Spleen (tissue), 11 donors: Measurements from ENCODE around the gene HOXD11. TPM values are rescaled to one million over a fixed set of nuclear protein-coding genes. Genes with fewer than 3 reads are reported as not detected.

ENCODE experiments used
- DNase-seq: peaks from one replicate; pipeline ENCODE4 v3.0.0-alpha.2; 2020
- H3K27ac ChIP-seq, 8 donors: fragments of 200-600 bp; sonication (generic) in 7 of 8; 1 replicate in 4 of 8; 2 replicates in 4 of 8; pipeline versions ENCODE4 v1.5.0 to v1.8.0; 2016 to 2021; ENCODE audit warnings: inconsistent platforms in 4 of 8, mild to moderate bottlenecking in 4 of 8, moderate library complexity in 1 of 8
- H3K27me3 ChIP-seq, 7 donors: fragments of 200-600 bp; sonication (generic) in 6 of 7; replicated peaks in 1 of 7; 1 replicate in 4 of 7; 2 replicates in 3 of 7; pipeline versions ENCODE4 v1.5.0 to v1.8.0; 2016 to 2021; ENCODE audit warnings: inconsistent platforms in 3 of 7, mild to moderate bottlenecking in 1 of 7
- H3K36me3 ChIP-seq, 6 donors: fragments of 200-600 bp; sonication (generic) in 5 of 6; 1 replicate in 4 of 6; 2 replicates in 2 of 6; pipeline versions ENCODE4 v1.5.0 to v1.8.0; 2016 to 2021; ENCODE audit warnings: inconsistent platforms in 2 of 6
- H3K4me1 ChIP-seq, 6 donors: fragments of 200-600 bp; sonication (generic) in 5 of 6; 1 replicate in 3 of 6; 2 replicates in 3 of 6; pipeline versions ENCODE4 v1.5.0 to v1.8.0; 2016 to 2021; ENCODE audit warnings: inconsistent platforms in 3 of 6
- H3K4me3 ChIP-seq, 8 donors: fragments of 200-600 bp; sonication (generic) in 7 of 8; 1 replicate in 4 of 8; 2 replicates in 4 of 8; pipeline versions ENCODE4 v1.5.0 to v1.8.0; 2016 to 2021; ENCODE audit warnings: inconsistent platforms in 4 of 8, mild to moderate bottlenecking in 4 of 8, moderate library complexity in 2 of 8
- H3K9me3 ChIP-seq, 8 donors: fragments of 200-600 bp; sonication (generic) in 7 of 8; 1 replicate in 4 of 8; 2 replicates in 4 of 8; pipeline versions ENCODE4 v1.5.0 to v1.8.0; 2016 to 2021; ENCODE audit warnings: inconsistent platforms in 4 of 8
- POLR2A ChIP-seq, 3 donors: fragments of 450-650 bp; IDR thresholded peaks; one replicate each; pipeline ENCODE4 v1.5.1; 2017; ENCODE audit warnings: antibody characterized with exemption in 3 of 3, mild to moderate bottlenecking in 1 of 3
- POLR2AphosphoS5 ChIP-seq, 3 donors: sonication (generic); formaldehyde crosslinking; IDR thresholded peaks; one replicate each; pipeline ENCODE4 v1.5.1; 2017; ENCODE audit warnings: antibody characterized with exemption in 3 of 3
- WGBS, 5 donors: extraction: QIAGEN DNeasy Blood & Tissue Kit in 3 of 5; methylation state at CpG; one replicate each; pipeline versions ENCODE4 v1.1.5 to v1.1.7; 2013 to 2018; 5-methylcytosine and 5-hydroxymethylcytosine counted together
- intact Hi-C: fragments of 100-400 bp; cut with DNase I; formaldehyde crosslinking; loops from one replicate; pipeline ENCODE4 v1.15.0; 2023; ENCODE audit warnings: low total_unique reads
- polyA plus RNA-seq, 3 donors: library from polyadenylated mRNA; stranded (reverse); fragments of 200-250 nt; gene quantifications; one replicate each; pipeline ENCODE4 v1.2.1, GENCODE V29; 2013
- total RNA-seq, 7 donors: library from RNA; depleted of rRNA in 3 of 7; stranded (reverse); fragments of >200 nt in 3 of 7; fragmentation: NEBNext Ultra II Directional in 4 of 7; extraction: Animal tissue kit (Norgen Biotek cat#: 25700) in 4 of 7; gene quantifications; one replicate each; pipeline versions ENCODE4 v1.1.0 to v1.2.1, GENCODE V29; 2016 to 2021
- TF ChIP-seq, protein P1 (sequence below), 11 experiments: fragments of 200-600 bp in 7 of 11; fragments of 450-650 bp in 4 of 11; sonication (generic) in 4 of 11; IDR thresholded peaks in 8 of 11; conservative IDR thresholded peaks in 3 of 11; 1 replicate in 7 of 11; 2 replicates in 4 of 11; pipeline versions ENCODE4 v1.4.0 to v1.8.0; 2016 to 2021; ENCODE audit warnings: antibody characterized with exemption in 11 of 11, inconsistent platforms in 4 of 11, mild to moderate bottlenecking in 1 of 11
- donor health status: healthy with polysubstance abuse.
- donor health status: DM: no; HTN: no; CAD: no; lungs with moderate emphysema.
- donor health status: DM: no; HTN: no; CAD: no.
- donor health status: Bipolar disorder and iron deficiency.
- donor health status: healthy.
- donor health status: DM: no; HTN: no; CAD: no.
- donor health status: DM: yes; HTN: yes; CAD: no.

The HOXD11 gene
- total and polyA plus RNA-seq, 10 donors: not detected

GRCh38 chr2:176146101-176146500 lies 39.0 kb downstream of the HOXD11 start:
- H3K36me3 ChIP-seq: no peaks in the 10 kb centered on the region
- intact Hi-C loops: no loop called here
- no peak overlapping the region for H3K4me3 ChIP-seq
- no peaks in the 10 kb centered on the region for H3K9me3 ChIP-seq
- no peak for DNase-seq
- peaks cover 0 to 100% (median 49%) of the 10 kb centered on the region in 7 donors for H3K27me3 ChIP-seq
- WGBS, 5 donors: 21 to 46% (median 33%) methylated on average over 6 of the region's 6 CpGs
- no peak for TF ChIP-seq POLR2A (IDR thresholded peaks at IDR 0.05)
- TF ChIP-seq, protein P1, sequence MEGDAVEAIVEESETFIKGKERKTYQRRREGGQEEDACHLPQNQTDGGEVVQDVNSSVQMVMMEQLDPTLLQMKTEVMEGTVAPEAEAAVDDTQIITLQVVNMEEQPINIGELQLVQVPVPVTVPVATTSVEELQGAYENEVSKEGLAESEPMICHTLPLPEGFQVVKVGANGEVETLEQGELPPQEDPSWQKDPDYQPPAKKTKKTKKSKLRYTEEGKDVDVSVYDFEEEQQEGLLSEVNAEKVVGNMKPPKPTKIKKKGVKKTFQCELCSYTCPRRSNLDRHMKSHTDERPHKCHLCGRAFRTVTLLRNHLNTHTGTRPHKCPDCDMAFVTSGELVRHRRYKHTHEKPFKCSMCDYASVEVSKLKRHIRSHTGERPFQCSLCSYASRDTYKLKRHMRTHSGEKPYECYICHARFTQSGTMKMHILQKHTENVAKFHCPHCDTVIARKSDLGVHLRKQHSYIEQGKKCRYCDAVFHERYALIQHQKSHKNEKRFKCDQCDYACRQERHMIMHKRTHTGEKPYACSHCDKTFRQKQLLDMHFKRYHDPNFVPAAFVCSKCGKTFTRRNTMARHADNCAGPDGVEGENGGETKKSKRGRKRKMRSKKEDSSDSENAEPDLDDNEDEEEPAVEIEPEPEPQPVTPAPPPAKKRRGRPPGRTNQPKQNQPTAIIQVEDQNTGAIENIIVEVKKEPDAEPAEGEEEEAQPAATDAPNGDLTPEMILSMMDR (IDR thresholded peaks at IDR 0.05 in 8 of 11, conservative IDR thresholded peaks at IDR 0.05 in 3 of 11): no peak
- TF ChIP-seq POLR2AphosphoS5 (IDR thresholded peaks at IDR 0.05): no peak
- peaks cover 0 to 14% (median under 1%) of the 10 kb centered on the region in 6 donors for H3K4me1 ChIP-seq
- no peak overlapping the region for H3K27ac ChIP-seq

- TF ChIP-seq POLR2A (IDR thresholded peaks at IDR 0.05) (no peak), POLR2AphosphoS5 (IDR thresholded peaks at IDR 0.05) (no peak)
- TF ChIP-seq, protein P1 (IDR thresholded peaks at IDR 0.05 in 8 of 11, conservative IDR thresholded peaks at IDR 0.05 in 3 of 11): no peak
These were observed 39.6 kb downstream of the HOXD11 start for GRCh38 chr2:176146645-176147044.

GRCh38 chr2:176147210-176147799 lies 40.2 kb downstream of the HOXD11 start:
- Histone ChIP-seq H3K9me3 (no peaks in the 10 kb centered on the region), H3K4me1 (peaks cover 0 to 19% (median 4%) of the 10 kb centered on the region in 6 donors), H3K4me3 (no peak overlapping the region), H3K27ac (no peak overlapping the region), H3K27me3 (peaks cover 0 to 100% (median 59%) of the 10 kb centered on the region in 7 donors), H3K36me3 (no peaks in the 10 kb centered on the region)
- DNase-seq: peak; percentile 41
- 24 to 45% (median 34%) methylated on average over 28 to 32 of the region's 32 CpGs for WGBS, 5 donors
- intact Hi-C loops: no loop called here
- TF ChIP-seq, protein P1 (IDR thresholded peaks at IDR 0.05 in 8 of 11, conservative IDR thresholded peaks at IDR 0.05 in 3 of 11): no peak
- TF ChIP-seq POLR2AphosphoS5 (IDR thresholded peaks at IDR 0.05) (no peak), POLR2A (IDR thresholded peaks at IDR 0.05) (no peak)

More at GRCh38 chr2:176146645-176147044, 39.6 kb downstream of the HOXD11 start:
- intact Hi-C loops: no loop called here
- Histone ChIP-seq H3K27ac (no peak overlapping the region), H3K27me3 (peaks cover 0 to 100% (median 54%) of the 10 kb centered on the region in 7 donors), H3K9me3 (no peaks in the 10 kb centered on the region), H3K4me3 (no peak overlapping the region), H3K4me1 (peaks cover 0 to 14% (median 2%) of the 10 kb centered on the region in 6 donors), H3K36me3 (no peaks in the 10 kb centered on the region)
- no peak for DNase-seq

- Histone ChIP-seq H3K27me3 (peaks cover 0 to 100% (median 65%) of the 10 kb centered on the region in 7 donors), H3K27ac (no peak overlapping the region), H3K4me1 (peaks cover 0 to 25% (median 7%) of the 10 kb centered on the region in 6 donors), H3K4me3 (no peak overlapping the region), H3K9me3 (no peaks in the 10 kb centered on the region), H3K36me3 (no peaks in the 10 kb centered on the region)
- 23 to 37% (median 30%) methylated on average over 24 to 31 of the region's 31 CpGs for WGBS, 5 donors
- intact Hi-C loops: no loop called here
- no peak for DNase-seq
- TF ChIP-seq POLR2A (IDR thresholded peaks at IDR 0.05): no peak
These were observed 40.9 kb downstream of the HOXD11 start for GRCh38 chr2:176147800-176148496.
